SH-SY5Y (cell line): ENCODE data around the gene CFAP20.

Experiments used
- GATA2 ChIP-seq: IDR thresholded peaks from 2 replicates; pipeline ENCODE4 v1.6.1; 2011; ENCODE audit warnings: mild to moderate bottlenecking, low read depth, low read length
- GATA3 ChIP-seq: IDR thresholded peaks from 2 replicates; pipeline ENCODE4 v1.6.1; 2011; ENCODE audit warnings: low read depth, mild to moderate bottlenecking, low read length, moderate library complexity

GRCh38 chr16:58109330-58109729, 19.9 kb downstream of the CFAP20 start:
- TF ChIP-seq GATA2 (no peak), GATA3 (no peak)
